WI38 (cell line): ENCODE results near the gene RNF38.
"Not testable (repeated sequence)": the region's sequence is repeated elsewhere in the genome, so short reads cannot be mapped to it uniquely, and the experiment has no call there.

Source experiments
- H3K4me3 ChIP-seq: 2 replicates; pipeline ENCODE4 v1.5.1; 2011; ENCODE audit warnings: low read depth, mild to moderate bottlenecking, control low read depth, low read length
- TF ChIP-seq, protein P1 (sequence below): IDR thresholded peaks from 2 replicates; pipeline ENCODE4 v1.5.1; 2012; ENCODE audit warnings: low read depth, mild to moderate bottlenecking, control low read depth, low read length

The RNF38 gene

DNA sequence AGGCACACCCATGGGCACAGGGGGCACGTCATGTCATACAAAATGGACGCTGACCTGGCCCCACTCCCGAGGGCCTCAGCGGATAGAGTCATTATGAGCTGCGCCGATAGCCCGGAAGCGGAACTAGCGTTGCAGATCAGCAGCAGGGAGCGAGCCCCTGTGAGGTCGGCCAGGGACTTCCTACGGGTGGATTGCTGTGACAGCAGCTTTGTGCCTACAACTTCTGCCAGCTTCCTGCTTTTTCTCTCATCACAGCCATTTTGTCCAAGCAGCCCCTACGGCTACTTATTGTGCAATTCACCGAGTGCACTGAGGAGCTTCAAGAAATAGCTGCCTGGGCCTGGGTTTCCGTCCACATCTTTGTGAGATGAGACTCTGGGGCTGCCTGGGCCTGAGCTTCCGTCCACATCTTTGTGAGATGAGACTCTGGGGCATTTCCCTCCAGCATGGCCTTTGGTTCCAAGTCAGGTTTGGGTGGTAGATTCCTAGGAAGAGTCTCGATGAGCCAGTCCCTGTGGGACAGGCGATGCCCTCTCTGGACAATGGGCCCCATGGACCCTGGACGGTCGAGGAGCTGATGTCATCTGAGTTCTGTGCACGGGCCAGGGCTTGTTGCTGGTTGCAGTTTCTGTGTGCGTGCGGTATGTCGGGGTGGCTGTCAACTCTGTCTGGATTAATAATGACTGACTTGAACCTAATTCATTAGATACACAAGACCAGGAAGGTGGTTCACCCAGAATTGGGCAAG lies 74.8 kb downstream of the RNF38 start:
- H3K4me3 ChIP-seq: no peak overlapping the region
- TF ChIP-seq, protein P1, sequence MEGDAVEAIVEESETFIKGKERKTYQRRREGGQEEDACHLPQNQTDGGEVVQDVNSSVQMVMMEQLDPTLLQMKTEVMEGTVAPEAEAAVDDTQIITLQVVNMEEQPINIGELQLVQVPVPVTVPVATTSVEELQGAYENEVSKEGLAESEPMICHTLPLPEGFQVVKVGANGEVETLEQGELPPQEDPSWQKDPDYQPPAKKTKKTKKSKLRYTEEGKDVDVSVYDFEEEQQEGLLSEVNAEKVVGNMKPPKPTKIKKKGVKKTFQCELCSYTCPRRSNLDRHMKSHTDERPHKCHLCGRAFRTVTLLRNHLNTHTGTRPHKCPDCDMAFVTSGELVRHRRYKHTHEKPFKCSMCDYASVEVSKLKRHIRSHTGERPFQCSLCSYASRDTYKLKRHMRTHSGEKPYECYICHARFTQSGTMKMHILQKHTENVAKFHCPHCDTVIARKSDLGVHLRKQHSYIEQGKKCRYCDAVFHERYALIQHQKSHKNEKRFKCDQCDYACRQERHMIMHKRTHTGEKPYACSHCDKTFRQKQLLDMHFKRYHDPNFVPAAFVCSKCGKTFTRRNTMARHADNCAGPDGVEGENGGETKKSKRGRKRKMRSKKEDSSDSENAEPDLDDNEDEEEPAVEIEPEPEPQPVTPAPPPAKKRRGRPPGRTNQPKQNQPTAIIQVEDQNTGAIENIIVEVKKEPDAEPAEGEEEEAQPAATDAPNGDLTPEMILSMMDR: no peak

DNA sequence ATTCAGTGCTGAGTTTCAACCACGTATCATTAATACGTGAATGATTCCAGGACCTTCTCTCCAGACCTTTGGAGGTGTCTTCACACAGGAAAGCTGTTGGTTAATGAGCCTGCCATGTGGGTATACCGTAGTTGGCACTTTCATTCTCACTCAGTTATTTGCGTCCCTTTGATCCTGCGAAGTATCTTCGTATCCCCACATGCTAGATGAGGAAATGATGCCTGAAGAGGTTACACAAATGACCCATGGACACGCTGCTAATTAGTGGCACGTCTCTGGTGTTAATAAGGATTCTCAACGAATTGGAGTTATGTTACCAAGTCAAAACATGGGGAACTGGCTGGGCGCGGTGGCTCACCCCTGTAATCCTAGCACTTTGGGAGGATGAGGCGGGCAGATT lies 76.1 kb downstream of the RNF38 start:
- TF ChIP-seq, protein P1: no peak
- H3K4me3 ChIP-seq: no peak overlapping the region

DNA sequence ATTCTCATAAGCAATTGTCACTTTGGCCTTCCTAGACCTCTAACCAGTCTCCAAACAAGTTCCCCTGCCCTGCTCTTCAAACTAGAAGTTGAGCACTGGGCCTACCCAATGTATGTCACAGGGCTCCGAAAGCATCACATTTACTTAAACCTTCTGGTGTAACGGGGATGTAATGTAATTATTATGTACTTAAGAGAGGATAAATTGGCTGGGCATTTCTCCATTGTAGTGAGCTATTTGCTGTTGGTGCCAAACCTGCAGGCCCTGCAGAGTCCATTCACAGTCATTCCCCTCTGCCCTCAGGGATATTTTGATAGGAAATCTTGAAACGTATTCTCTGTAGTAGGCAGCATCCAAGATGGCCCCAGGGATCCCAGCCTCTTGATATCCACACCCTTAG lies 77.6 kb downstream of the RNF38 start:
- H3K4me3 ChIP-seq: no peak overlapping the region
- TF ChIP-seq, protein P1: no peak

DNA sequence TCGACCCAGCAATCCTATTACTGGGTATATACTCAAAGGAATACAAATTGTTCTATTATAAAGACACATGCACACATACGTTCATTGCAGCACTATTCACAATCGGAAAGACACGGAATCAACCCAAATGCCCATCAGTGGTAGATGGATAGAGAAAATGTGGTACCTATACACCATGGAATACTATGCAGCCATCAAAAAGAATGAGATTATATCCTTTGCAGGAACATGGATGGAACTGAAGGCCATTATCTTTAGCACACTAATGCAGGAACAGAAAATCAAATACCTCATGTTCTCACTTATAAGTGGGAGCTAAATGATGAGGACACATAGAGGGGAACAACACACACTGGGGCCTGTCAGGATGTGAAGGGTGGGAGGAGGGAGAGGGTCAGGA lies 78.2 kb downstream of the RNF38 start:
- H3K4me3 ChIP-seq: not testable (repeated sequence)

DNA sequence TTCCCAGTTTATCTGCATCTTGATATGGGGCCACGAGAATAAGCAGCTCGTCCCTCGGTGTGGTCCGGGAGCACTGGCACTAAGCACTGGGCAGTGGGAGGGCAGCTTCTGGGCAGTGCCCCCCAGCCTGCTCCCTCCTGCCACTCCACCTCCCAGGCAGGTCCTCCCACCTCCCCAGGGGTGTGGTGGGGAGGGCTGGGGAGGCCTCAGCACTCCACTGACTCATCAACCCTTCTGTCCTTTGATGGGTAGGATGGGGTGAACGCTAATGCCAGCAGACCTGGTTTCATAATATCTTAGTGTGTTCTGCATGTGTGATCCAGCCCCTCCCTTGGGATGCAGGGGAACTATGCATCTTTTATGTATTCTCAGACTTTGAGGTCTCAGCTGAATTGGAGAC lies 79.6 kb downstream of the RNF38 start:
- TF ChIP-seq, protein P1: no peak
- H3K4me3 ChIP-seq: no peak overlapping the region

DNA sequence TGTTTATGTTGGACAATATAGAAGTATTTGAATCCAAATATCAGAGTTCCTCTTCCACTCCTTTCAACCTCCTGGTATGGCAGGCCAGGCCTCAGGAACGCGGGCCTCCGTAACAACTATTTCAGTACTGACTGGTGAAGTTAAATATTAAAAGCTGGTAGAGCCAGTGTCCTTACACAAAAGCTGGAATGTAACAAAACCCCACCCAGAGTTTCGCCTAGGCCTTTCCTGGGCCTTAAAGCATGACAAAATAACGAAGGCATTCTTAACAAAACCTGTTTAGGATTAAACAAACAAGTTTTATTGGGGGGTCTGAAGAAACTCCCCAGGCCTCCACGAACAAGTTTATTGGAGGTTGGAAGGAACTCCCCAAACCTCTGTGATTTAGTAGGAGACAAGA lies 80.3 kb downstream of the RNF38 start:
- TF ChIP-seq, protein P1: no peak
- H3K4me3 ChIP-seq: no peak overlapping the region

DNA sequence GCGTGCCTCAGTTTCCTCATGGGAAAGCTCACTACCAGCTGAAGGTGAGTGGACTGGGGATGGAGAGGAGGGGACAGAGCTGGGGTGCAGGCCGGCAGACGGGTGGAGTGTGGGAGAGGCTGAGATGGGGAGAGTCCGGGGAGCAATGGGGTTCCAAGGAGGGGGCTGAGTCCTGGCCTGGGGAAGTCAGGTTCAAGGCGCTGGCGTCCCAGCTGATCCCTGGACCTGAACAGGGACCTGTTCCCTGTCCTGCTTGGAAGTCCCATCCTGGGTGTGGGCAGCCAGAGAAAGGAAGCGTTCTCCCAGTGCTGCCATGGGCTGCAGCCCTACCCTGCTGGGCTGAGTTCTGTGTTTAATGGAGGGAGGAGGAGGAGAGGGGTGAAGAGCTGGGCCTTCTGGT lies 80.9 kb downstream of the RNF38 start:
- TF ChIP-seq, protein P1: no peak
- no peak overlapping the region for H3K4me3 ChIP-seq
